H9 (cell line): Measurements from ENCODE around the gene MAP1LC3C. TPM values are rescaled to one million over a fixed set of nuclear protein-coding genes. Genes with fewer than 3 reads are reported as not detected.

Experiments
- DNase-seq: peaks from one replicate; pipeline ENCODE4 v3.0.0-alpha.2; 2017
- H2AFZ ChIP-seq: one replicate; pipeline ENCODE4 v1.6.1; 2013; ENCODE audit warnings: mild to moderate bottlenecking, low read length, control low read depth, moderate library complexity
- H2AK5ac ChIP-seq: 2 replicates; pipeline ENCODE4 v1.6.1; 2013; ENCODE audit warnings: low read length, control low read depth, mixed read lengths; ENCODE audit not compliant: insufficient read length
- H2BK120ac ChIP-seq: one replicate; pipeline ENCODE4 v1.6.1; 2013; ENCODE audit warnings: low read depth, mild to moderate bottlenecking, low read length, control low read depth, inconsistent platforms; ENCODE audit not compliant: poor library complexity, severe bottlenecking
- H2BK12ac ChIP-seq: 2 replicates; pipeline ENCODE4 v1.6.1; 2013; ENCODE audit warnings: low read length, control low read depth, mixed read lengths, low read depth; ENCODE audit not compliant: insufficient read length
- H2BK15ac ChIP-seq: 2 replicates; pipeline ENCODE4 v1.6.1; 2013; ENCODE audit warnings: low read depth, low read length, control low read depth
- H2BK20ac ChIP-seq: one replicate; pipeline ENCODE4 v1.6.1; 2013; ENCODE audit warnings: low read depth, mild to moderate bottlenecking, low read length, control low read depth, inconsistent platforms; ENCODE audit not compliant: poor library complexity, severe bottlenecking
- H2BK5ac ChIP-seq: 2 replicates; pipeline ENCODE4 v1.6.1; 2013; ENCODE audit warnings: low read length, control low read depth, mixed read lengths; ENCODE audit not compliant: insufficient read length
- H3K14ac ChIP-seq: 2 replicates; pipeline ENCODE4 v1.6.1; 2013; ENCODE audit warnings: low read length, control low read depth; ENCODE audit not compliant: insufficient read depth
- H3K18ac ChIP-seq: 2 replicates; pipeline ENCODE4 v1.6.1; 2013; ENCODE audit warnings: low read depth, mild to moderate bottlenecking, mixed read lengths, low read length, control low read depth; ENCODE audit not compliant: insufficient read length
- H3K23ac ChIP-seq: 2 replicates; pipeline ENCODE4 v1.6.1; 2013; ENCODE audit warnings: low read length, control low read depth, mixed read lengths, low read depth; ENCODE audit not compliant: insufficient read length
- H3K23me2 ChIP-seq: 2 replicates; pipeline ENCODE4 v1.6.1; 2013; ENCODE audit warnings: low read depth, mild to moderate bottlenecking, mixed read lengths, low read length, control low read depth; ENCODE audit not compliant: insufficient read length, poor library complexity, severe bottlenecking
- H3K27ac ChIP-seq: 2 replicates; pipeline ENCODE4 v1.5.1; 2013; ENCODE audit warnings: low read length, control low read depth, mixed read lengths, low read depth; ENCODE audit not compliant: insufficient read length
- H3K27me3 ChIP-seq: 2 replicates; pipeline ENCODE4 v1.6.1; 2013; ENCODE audit warnings: low read length, control low read depth, inconsistent platforms; ENCODE audit not compliant: insufficient read depth
- H3K4ac ChIP-seq: 2 replicates; pipeline ENCODE4 v1.6.1; 2013; ENCODE audit warnings: low read depth, mild to moderate bottlenecking, control low read depth, inconsistent platforms, low read length, moderate library complexity
- H3K4me1 ChIP-seq: 2 replicates; pipeline ENCODE4 v1.6.1; 2013; ENCODE audit warnings: low read length, control low read depth, inconsistent platforms; ENCODE audit not compliant: insufficient read depth
- H3K4me2 ChIP-seq: 2 replicates; pipeline ENCODE4 v1.6.1; 2013; ENCODE audit warnings: low read length, control low read depth, mixed read lengths; ENCODE audit not compliant: insufficient read length, insufficient read depth
- H3K56ac ChIP-seq: 2 replicates; pipeline ENCODE4 v1.6.1; 2013; ENCODE audit warnings: low read depth, mild to moderate bottlenecking, mixed read lengths, low read length, control low read depth; ENCODE audit not compliant: insufficient read length
- H3K79me1 ChIP-seq: 2 replicates; pipeline ENCODE4 v1.6.1; 2013; ENCODE audit warnings: low read depth, mild to moderate bottlenecking, moderate library complexity, low read length, control low read depth, inconsistent platforms; ENCODE audit not compliant: insufficient read depth, poor library complexity, severe bottlenecking
- H3K79me2 ChIP-seq: 2 replicates; pipeline ENCODE4 v1.6.1; 2013; ENCODE audit warnings: low read length, control low read depth, inconsistent platforms; ENCODE audit not compliant: insufficient read depth
- H3K9ac ChIP-seq: 2 replicates; pipeline ENCODE4 v1.6.1; 2013; ENCODE audit warnings: low read length, control low read depth, mixed read lengths; ENCODE audit not compliant: insufficient read length; ENCODE audit errors: extremely low read depth
- H3K9me3 ChIP-seq: one replicate; pipeline ENCODE4 v1.6.1; 2013; ENCODE audit warnings: low read depth, low read length, inconsistent platforms; ENCODE audit not compliant: control insufficient read depth
- H3T11ph ChIP-seq: one replicate; pipeline ENCODE4 v1.6.1; 2013; ENCODE audit warnings: mild to moderate bottlenecking, low read length, control low read depth, inconsistent platforms
- H4K20me1 ChIP-seq: one replicate; pipeline ENCODE4 v1.6.1; 2013; ENCODE audit not compliant: control insufficient read depth, insufficient read length, insufficient read depth
- H4K5ac ChIP-seq: 2 replicates; pipeline ENCODE4 v1.6.1; 2013; ENCODE audit warnings: low read depth, mild to moderate bottlenecking, mixed read lengths, low read length, control low read depth; ENCODE audit not compliant: insufficient read length
- H4K8ac ChIP-seq: replicated peaks from 2 replicates; pipeline ENCODE4 v1.6.1; 2013; ENCODE audit warnings: low read length, control low read depth, mixed read lengths, low read depth; ENCODE audit not compliant: insufficient read length
- H4K91ac ChIP-seq: 2 replicates; pipeline ENCODE4 v1.6.1; 2013; ENCODE audit warnings: low read depth, mild to moderate bottlenecking, moderate library complexity, mixed read lengths, low read length, control low read depth; ENCODE audit not compliant: insufficient read length
- H3K27ac Mint-ChIP-seq, 3 experiments: 2 replicates in 2 of 3; 3 replicates in 1 of 3; pipeline ENCODE4 v1.8.0; 2020 to 2021; ENCODE audit warnings: mixed read lengths in 3 of 3, mild to moderate bottlenecking in 1 of 3, moderate library complexity in 1 of 3
- H3K27me3 Mint-ChIP-seq: 2 replicates; pipeline ENCODE4 v1.8.0; 2021; ENCODE audit warnings: low read depth, mild to moderate bottlenecking, moderate library complexity, mixed read lengths
- H3K36me3 Mint-ChIP-seq, 3 experiments: 2 replicates in 2 of 3; 3 replicates in 1 of 3; pipeline ENCODE4 v1.8.0; 2020 to 2021; ENCODE audit warnings: low read depth in 3 of 3, mixed read lengths in 3 of 3; ENCODE audit not compliant: insufficient read depth in 1 of 3
- H3K4me1 Mint-ChIP-seq, 2 experiments: 2 replicates each; pipeline ENCODE4 v1.8.0; 2020; ENCODE audit warnings: mixed read lengths in 2 of 2
- H3K4me3 Mint-ChIP-seq, 2 experiments: 2 replicates in 1 of 2; 3 replicates in 1 of 2; pipeline ENCODE4 v1.8.0; 2020 to 2021; ENCODE audit warnings: mild to moderate bottlenecking in 2 of 2, mixed read lengths in 2 of 2, moderate library complexity in 1 of 2
- H3K9me3 Mint-ChIP-seq, 2 experiments: 2 replicates in 1 of 2; 3 replicates in 1 of 2; pipeline ENCODE4 v1.8.0; 2020; ENCODE audit warnings: mild to moderate bottlenecking in 2 of 2, mixed read lengths in 2 of 2, moderate library complexity in 1 of 2
- CTCF ChIP-seq: fragments of 200-600 bp; sonication (generic); conservative IDR thresholded peaks from 3 replicates; pipeline ENCODE4 v1.8.0; 2021; ENCODE audit warnings: antibody characterized with exemption, mild to moderate bottlenecking
- WGBS: extraction: QIAGEN DNeasy Blood & Tissue Kit; methylation state at CpG from one replicate; pipeline ENCODE4 v1.1.7; 2013; ENCODE audit warnings: missing lambda C conversion rate, low lambda C conversion rate, mixed read lengths; ENCODE audit not compliant: insufficient read length; ENCODE audit errors: extremely low coverage; 5-methylcytosine and 5-hydroxymethylcytosine counted together
- total RNA-seq: library from RNA; stranded (reverse); gene quantifications from 2 replicates; pipeline ENCODE4 v1.2.1, GENCODE V29; 2021

MAP1LC3C gene
- total RNA-seq, 1 experiment from 2014 or later: 3.6 TPM

- Histone ChIP-seq H2BK12ac (no peak overlapping the region), H2BK20ac (no peak overlapping the region), H3K14ac (no peak overlapping the region), H2AK5ac (no peak overlapping the region), H3K18ac (no peak overlapping the region), H3K23ac (no peak overlapping the region), H4K5ac (no peak overlapping the region), H3K27me3 (no peaks in the 10 kb centered on the region), H2AFZ (no peak overlapping the region), H3K27ac (no peak overlapping the region), H3K56ac (no peak overlapping the region), H3K23me2 (no peaks in the 10 kb centered on the region), H2BK120ac (no peak overlapping the region), H3K4ac (no peak overlapping the region), H3K79me2 (no peaks in the 10 kb centered on the region), H3K79me1 (no peaks in the 10 kb centered on the region), H2BK15ac (no peak overlapping the region), H3K4me2 (no peak overlapping the region), H4K91ac (no peak overlapping the region), H3K9ac (no peak overlapping the region), H2BK5ac (no peak overlapping the region), H3K4me1 (no peaks in the 10 kb centered on the region), H3K9me3 (no peaks in the 10 kb centered on the region), H4K20me1 (no peaks in the 10 kb centered on the region), H3T11ph (no peak overlapping the region), H4K8ac (no peak overlapping the region)
- Mint-ChIP-seq H3K9me3 (no peaks in the 10 kb centered on the region; a peak in 1 of 5 replicates), H3K4me3 (no peak overlapping the region), H3K27ac (no peak overlapping the region), H3K36me3 (no peaks in the 10 kb centered on the region), H3K27me3 (peaks cover 2% of the 10 kb centered on the region; the same call in 1 of the 2 replicates), H3K4me1 (no peaks in the 10 kb centered on the region)
- DNase-seq: no peak
- TF ChIP-seq CTCF: no peak
- no CpG with 5 or more reads among the region's 4 CpGs for WGBS
Observed at GRCh38 chr1:242033447-242033846, 34.5 kb upstream of the MAP1LC3C start.
